ENCODE results near the gene UCK2.
A peak's percentile ranks its signal among the peaks of the same experiment; 100 is the strongest.

Gene UCK2

DNA sequence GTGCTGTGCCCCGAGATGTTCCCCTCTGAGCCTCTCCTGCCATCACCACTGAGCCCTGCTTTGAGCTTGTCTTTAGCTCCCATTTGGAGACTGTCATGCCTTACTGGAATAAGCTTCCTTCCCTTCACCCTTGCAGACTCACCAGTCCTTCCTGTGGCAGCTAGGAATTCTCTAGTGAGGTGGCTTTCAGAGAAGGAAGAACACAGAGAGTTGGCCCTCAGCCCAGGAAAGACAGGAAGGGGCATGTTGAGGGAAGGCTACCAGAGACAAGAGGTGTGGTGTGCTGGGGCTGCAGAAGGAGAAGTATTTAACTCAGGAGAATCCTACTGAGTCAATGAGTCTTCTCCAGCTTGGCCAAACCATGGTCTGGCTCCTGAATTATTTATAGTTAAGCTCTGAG lies 76.3 kb downstream of the UCK2 start:
- DNase-seq: no peak

DNA sequence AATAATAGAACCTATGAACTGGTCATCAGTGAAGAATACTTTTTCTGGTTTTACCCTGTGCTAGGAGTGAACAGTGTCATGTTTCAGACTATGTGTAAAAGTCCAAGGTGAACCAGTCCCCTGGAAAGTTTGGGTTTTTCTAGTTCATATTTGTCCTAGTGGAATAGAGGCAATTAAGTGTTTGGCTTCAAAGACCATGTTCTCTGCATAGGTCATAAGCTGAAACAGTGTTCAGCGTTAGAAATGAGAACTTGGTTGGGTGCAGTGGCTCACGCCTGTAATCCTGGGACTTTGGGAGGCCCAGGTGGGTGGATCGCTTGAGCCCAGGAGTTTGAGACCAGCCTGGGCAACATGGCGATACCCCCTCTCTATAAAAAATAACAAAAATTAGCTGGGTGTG lies 77.5 kb downstream of the UCK2 start:
- no peak for DNase-seq

- no peak for DNase-seq
Observed at GRCh38 chr1:165905853-165906252, 78.4 kb downstream of the UCK2 start.

GRCh38 chr1:165907256-165907857 lies 79.9 kb downstream of the UCK2 start:
- DNase-seq: no peak

DNA sequence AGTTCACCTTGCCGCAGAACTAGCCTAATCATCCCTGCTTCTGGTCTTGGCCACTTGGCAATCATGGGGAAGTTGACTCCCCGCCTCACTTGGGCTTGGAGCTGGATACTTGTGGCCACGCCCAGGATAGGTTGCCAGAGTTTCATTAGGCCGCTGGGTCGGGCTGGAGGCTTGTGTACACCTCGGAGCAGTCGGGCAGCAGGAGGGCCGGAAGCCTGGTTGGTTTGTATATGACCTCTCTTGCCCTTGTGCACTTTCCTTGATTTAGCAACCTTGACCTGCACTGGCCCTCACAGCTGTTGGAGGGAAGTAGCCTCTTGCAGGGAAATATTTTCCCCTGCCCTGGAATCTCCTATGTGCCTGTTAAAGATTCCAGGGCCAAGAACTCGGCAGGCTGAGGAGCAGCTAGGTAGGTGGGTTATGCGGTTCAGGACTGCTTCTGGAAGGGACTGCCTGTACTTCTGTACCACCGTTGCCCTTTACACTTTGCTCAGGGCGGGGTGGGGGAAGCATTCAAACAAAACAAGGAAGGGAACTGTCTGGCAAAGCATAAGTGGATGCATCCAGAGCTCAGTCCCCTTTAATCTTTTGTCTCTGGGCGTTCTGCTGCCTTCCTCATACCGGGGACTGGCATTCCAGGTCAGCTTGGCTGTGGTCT lies 83.5 kb downstream of the UCK2 start:
- no peak for DNase-seq

GRCh38 chr1:165911609-165912281 lies 84.3 kb downstream of the UCK2 start:
- no peak for DNase-seq

DNA sequence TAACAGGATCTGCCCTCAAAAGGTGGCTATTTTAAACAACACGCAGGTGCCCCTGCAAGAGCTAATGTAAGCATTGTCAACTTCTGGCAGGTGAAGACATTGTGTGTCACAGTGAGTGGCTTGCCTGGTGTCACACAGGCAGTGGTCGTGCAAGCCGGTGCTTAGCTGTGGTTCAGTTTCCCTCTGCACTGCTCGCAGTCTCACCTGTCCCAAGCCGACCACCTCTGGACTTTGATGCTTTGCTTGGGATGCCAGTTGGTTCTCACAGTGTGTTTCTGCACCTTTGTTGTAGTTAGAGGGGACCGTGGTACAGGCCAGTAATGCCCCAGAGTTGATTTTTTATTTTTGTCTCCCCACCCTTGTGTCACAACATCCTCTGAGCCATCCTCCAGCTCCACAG lies 85.2 kb downstream of the UCK2 start:
- DNase-seq: no peak

GRCh38 chr1:165914136-165914798 lies 86.9 kb downstream of the UCK2 start:
- DNase-seq: peak; percentile 69

DNA sequence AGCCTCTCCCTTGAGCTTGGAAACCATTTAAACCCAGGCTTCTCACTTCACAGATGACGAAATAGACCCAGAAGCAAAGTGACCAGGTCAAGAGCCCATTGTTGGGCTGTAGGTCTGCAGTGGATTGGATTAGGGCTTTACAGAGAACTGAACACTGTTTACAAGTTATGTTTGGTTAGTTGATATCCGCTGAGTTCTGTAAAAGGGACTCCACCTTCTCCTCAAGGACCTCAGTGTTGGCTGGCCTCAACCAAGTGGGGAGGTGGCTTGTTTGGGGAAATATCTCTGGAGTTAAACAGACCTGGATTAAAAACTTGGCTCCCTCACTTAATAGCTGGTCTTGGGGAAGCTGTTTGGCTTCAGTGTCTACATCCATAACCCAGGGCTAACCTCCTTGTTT lies 88.1 kb downstream of the UCK2 start:
- DNase-seq: no peak

DNA sequence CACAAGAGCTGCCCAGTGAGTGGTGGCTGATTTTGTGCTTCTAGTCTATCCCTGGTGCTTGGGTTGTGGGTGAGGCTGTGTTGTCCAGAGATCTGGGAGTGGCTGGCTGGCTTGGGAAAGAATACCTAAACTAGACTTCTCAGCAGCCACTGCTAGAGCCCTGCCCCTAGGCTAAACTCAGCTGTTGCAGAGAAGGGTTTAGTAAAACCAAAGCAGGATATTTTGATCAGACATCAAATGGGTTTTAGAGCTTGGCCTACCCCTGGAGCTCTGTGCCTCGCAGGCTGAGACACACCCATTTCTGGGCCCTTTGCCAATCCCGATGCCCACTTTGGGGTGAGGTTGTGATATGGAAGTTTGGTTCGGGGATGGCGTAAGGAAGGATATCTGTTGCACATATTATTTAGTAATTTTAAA lies 88.5 kb downstream of the UCK2 start:
- DNase-seq: no peak

- no peak for DNase-seq
Observed at GRCh38 chr1:165917166-165917565, 89.8 kb downstream of the UCK2 start.

DNA sequence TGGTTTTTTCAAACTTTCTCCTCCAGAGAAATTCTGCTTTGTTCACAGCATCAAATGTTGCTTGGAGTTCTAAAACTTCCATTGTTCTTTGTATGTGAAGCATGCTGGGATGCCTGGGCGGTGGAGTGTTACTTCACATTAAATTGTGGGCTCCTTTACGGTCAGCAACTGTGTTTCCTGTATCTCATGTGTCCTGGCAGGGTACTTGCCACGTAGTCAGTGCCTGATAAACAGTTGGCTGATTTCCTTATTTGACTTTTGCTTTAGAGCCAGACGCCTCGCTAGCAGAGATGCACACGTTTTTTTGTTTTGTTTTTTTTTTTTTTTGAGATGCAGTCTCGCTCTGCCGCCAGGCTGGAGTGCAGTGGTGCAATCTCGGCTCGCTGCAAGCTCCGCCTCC lies 96.7 kb downstream of the UCK2 start:
- no peak for DNase-seq

GRCh38 chr1:165925498-165926079 lies 98.2 kb downstream of the UCK2 start:
- DNase-seq: no peak

GRCh38 chr1:165927169-165927568 lies 99.8 kb downstream of the UCK2 start:
- DNase-seq: no peak

GRCh38 chr1:165928075-165928731 lies 100.8 kb downstream of the UCK2 start:
- DNase-seq: peak; percentile 70

- no peak for DNase-seq
Observed at GRCh38 chr1:165930961-165931360, 103.5 kb downstream of the UCK2 start.

GRCh38 chr1:165933446-165934170 lies 106.2 kb downstream of the UCK2 start:
- no peak for DNase-seq

GRCh38 chr1:165936542-165936941 lies 109.1 kb downstream of the UCK2 start:
- DNase-seq: no peak

DNA sequence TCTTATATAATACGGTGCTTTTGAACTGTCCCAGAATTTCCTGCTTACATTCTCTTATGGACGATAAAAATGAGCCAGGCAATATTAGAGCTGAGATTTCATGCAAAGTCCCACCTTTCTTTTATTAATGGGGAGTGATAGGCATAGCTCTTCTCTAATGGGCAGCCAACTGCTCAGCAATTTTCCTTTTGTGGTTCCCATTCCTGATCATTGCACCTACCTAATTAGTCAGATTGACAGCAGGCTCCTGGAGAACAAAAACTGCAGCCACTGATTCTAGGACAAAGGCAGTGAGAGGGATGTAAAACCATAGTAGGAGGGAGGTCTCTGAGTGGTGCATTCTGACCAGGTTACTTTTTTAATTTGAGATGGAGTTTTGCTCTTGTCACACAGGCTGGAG lies 110.4 kb downstream of the UCK2 start:
- no peak for DNase-seq

- no peak for DNase-seq
Observed at GRCh38 chr1:165938844-165939243, 111.4 kb downstream of the UCK2 start.

GRCh38 chr1:165941531-165941930 lies 114.1 kb downstream of the UCK2 start:
- no peak for DNase-seq

- no peak for DNase-seq
Observed at GRCh38 chr1:165942062-165942461, 114.6 kb downstream of the UCK2 start.
